ENCODE data around the gene HCN3.
"Not testable (repeated sequence)": the region's sequence is repeated elsewhere in the genome, so short reads cannot be mapped to it uniquely, and the experiment has no call there.

- TF ChIP-seq CTCF (CRISPR knock-in tag; IDR thresholded peaks at IDR 0.05); RFXAP (CRISPR knock-in tag; IDR thresholded peaks at IDR 0.05; ENCODE audit: borderline replicate concordance); ZNF749 (CRISPR knock-in tag; IDR thresholded peaks at IDR 0.05; ENCODE audit: borderline replicate concordance); TAF15 (IDR thresholded peaks at IDR 0.05; ENCODE audit: low read depth, low read length, poor library complexity, severe bottlenecking); ZBTB20 (CRISPR knock-in tag; IDR thresholded peaks at IDR 0.05; ENCODE audit: borderline replicate concordance, low read depth); CBX5 (CRISPR knock-in tag; IDR thresholded peaks at IDR 0.05; ENCODE audit: borderline replicate concordance); KDM2A (CRISPR knock-in tag; IDR thresholded peaks at IDR 0.05; ENCODE audit: borderline replicate concordance, low read depth); HDAC1 (CRISPR knock-in tag; IDR thresholded peaks at IDR 0.05): not testable (repeated sequence)
Measured at GRCh38 chr1:155231302-155231701, 46.0 kb upstream of the HCN3 start.
